Measurements from ENCODE around the gene SPP2.

SPP2 gene

GRCh38 chr2:234044157-234044556 lies 6.3 kb upstream of the SPP2 start:
- no peak for DNase-seq

GRCh38 chr2:234046521-234046920 lies 4.0 kb upstream of the SPP2 start:
- no peak for DNase-seq

- no peak for DNase-seq
Observed at GRCh38 chr2:234047361-234047760, 3.1 kb upstream of the SPP2 start.

GRCh38 chr2:234048049-234048448 lies 2.5 kb upstream of the SPP2 start:
- no peak for DNase-seq

- DNase-seq = no peak
Observed at GRCh38 chr2:234051374-234052070, 1.0 kb downstream of the SPP2 start.

GRCh38 chr2:234058881-234059280 lies 8.4 kb downstream of the SPP2 start:
- DNase-seq = no peak

- no peak for DNase-seq
Observed at GRCh38 chr2:234060236-234060635, 9.7 kb downstream of the SPP2 start.

- DNase-seq = no peak
Observed at GRCh38 chr2:234061624-234062257, 11.2 kb downstream of the SPP2 start.

GRCh38 chr2:234066587-234066986 lies 16.1 kb downstream of the SPP2 start:
- no peak for DNase-seq

GRCh38 chr2:234071664-234072063 lies 21.2 kb downstream of the SPP2 start:
- DNase-seq = peak; percentile 22

GRCh38 chr2:234072454-234072853 lies 22.0 kb downstream of the SPP2 start:
- DNase-seq = no peak

- DNase-seq = no peak
Observed at GRCh38 chr2:234074751-234075517, 24.4 kb downstream of the SPP2 start.

- DNase-seq = no peak
Observed at GRCh38 chr2:234075518-234075915, 25.0 kb downstream of the SPP2 start.

- no peak for DNase-seq
Observed at GRCh38 chr2:234075947-234076346, 25.4 kb downstream of the SPP2 start.

- no peak for DNase-seq
Observed at GRCh38 chr2:234076451-234076850, 25.9 kb downstream of the SPP2 start.

- no peak for DNase-seq
Observed at GRCh38 chr2:234078129-234078528, 27.6 kb downstream of the SPP2 start.

- no peak for DNase-seq
Observed at GRCh38 chr2:234081970-234082822, 31.7 kb downstream of the SPP2 start.

- no peak for DNase-seq
Observed at GRCh38 chr2:234083572-234084348, 33.3 kb downstream of the SPP2 start.

- no peak for DNase-seq
Observed at GRCh38 chr2:234091432-234091879, 41.0 kb downstream of the SPP2 start.

- DNase-seq = no peak
Observed at GRCh38 chr2:234091883-234092282, 41.4 kb downstream of the SPP2 start.

- no peak for DNase-seq
Observed at GRCh38 chr2:234092344-234092743, 41.8 kb downstream of the SPP2 start.

GRCh38 chr2:234095301-234095700 lies 44.8 kb downstream of the SPP2 start:
- no peak for DNase-seq

Measured in CD4-positive, alpha-beta T cell treated with Interleukin-4 for 4 hours (primary cell).